H4 (cell line): ENCODE data around the gene SYTL2. TPM values are rescaled to one million over a fixed set of nuclear protein-coding genes. Genes with fewer than 3 reads are reported as not detected.
"Not testable (repeated sequence)": the region's sequence is repeated elsewhere in the genome, so short reads cannot be mapped to it uniquely, and the experiment has no call there.

Experiments used
- DNase-seq: peaks from one replicate; pipeline ENCODE4 v3.0.0-alpha.2; 2015; ENCODE audit warnings: low spot score
- total RNA-seq: library from RNA; depleted of rRNA; stranded (reverse); fragments of >200 nt; shearing (Covaris generic); gene quantifications from 2 replicates; pipeline ENCODE4 v1.2.3, GENCODE V29; 2014

SYTL2 gene
- total RNA-seq, 1 experiment from 2014 or later, result 61.4 TPM

DNA sequence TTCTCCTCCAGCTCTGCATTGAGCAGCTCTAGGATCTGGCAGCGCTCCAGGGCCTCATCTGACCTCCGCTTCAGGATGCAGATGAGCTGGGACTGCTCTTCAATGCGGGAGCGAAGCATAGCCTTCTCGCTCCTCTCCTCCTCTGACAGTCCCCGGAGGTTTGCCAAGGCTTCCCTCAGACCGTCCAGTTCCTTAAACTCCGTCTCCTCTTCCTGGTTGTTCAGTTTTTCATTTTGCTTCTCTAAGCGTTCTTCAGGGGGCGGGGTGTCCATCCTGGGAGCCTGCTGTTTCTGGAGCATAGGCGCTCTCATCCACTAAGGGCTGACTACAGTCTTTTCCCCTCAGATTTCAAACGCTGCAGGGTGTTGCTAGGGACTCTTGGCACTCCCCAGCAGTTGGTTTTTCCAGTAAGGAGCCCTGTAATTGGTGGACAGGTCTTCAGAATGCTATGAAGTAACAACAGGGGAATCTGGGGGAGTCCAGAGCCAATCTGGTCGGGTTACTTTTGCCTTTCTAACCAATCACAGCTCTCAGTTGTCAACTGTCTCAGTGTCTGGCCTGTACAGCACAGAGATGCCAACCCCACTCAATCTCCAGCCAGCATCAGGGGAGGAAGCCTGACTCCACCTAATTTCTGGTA is 125.0 kb downstream of the SYTL2 start, which contains the start of gene CCDC89:
Gene CCDC89, minus strand, starts transcription at position 376 of the 640 bp plus-strand sequence. Its CDS starts 65 bp downstream, at position 311.
- no peak for DNase-seq

GRCh38 chr11:85685125-85685819 is 125.7 kb downstream of the SYTL2 start:
- DNase-seq, result no peak

- DNase-seq, result no peak
Measured at GRCh38 chr11:85682330-85683305, 128.3 kb downstream of the SYTL2 start.

GRCh38 chr11:85680897-85681296 is 130.0 kb downstream of the SYTL2 start:
- DNase-seq, result no peak

DNA sequence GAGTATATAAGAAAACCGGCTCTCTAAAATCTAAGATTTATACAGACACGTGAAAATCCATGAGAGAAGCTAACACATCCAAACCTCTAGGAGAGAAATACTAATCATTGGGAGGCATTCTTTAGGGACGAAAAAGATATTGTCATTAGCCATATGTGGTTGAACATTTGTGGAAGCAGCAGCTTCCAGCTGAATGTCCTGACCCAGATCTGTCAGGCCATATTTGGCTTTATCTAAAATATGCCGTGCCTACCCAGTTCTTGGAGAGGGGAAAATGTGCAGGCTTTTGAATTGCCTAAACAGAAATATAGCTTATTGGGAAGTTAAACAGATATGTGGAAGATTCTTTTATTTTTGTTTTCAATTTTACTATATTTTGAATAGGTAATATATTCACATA is 131.4 kb downstream of the SYTL2 start:
- no peak for DNase-seq

GRCh38 chr11:85673393-85673792 is 137.5 kb downstream of the SYTL2 start:
- no peak for DNase-seq

DNA sequence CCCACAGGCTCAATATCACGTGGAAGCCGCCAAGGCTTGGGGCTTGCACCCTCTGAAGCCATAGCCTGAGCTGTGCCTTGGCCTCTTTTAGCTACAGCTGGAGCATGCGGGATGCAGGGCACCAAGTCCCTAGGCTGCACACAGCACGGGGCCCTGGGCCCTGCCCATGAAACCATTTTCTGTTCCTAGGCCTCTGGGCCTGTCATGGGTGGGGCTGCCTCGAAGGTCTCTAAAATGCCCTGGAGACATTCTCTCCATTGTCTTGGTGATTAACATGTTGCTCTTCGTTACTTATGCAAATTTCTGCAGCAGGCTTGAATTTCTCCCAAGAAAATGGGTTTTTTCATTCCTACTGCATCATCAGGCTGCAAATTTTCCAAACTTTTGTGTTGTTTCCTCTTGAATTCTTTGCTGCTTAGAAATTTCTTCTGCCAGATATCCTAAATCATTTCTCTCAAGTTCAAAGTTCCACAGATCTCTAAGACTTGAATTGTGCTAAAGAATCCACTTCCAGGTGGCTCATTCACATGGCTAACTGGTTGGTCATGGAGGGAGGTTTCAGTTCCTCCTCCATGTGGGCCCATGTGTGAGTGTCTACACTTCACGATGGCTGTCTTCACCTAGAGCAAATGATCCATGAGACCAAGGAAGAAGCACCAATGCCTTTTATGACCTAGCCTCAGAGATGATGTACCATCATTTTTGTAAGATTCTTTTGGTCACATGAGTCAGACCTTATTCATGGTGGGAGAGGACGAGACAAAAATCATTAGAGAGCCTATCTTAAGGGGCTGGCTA is 138.6 kb downstream of the SYTL2 start:
- DNase-seq, result no peak

DNA sequence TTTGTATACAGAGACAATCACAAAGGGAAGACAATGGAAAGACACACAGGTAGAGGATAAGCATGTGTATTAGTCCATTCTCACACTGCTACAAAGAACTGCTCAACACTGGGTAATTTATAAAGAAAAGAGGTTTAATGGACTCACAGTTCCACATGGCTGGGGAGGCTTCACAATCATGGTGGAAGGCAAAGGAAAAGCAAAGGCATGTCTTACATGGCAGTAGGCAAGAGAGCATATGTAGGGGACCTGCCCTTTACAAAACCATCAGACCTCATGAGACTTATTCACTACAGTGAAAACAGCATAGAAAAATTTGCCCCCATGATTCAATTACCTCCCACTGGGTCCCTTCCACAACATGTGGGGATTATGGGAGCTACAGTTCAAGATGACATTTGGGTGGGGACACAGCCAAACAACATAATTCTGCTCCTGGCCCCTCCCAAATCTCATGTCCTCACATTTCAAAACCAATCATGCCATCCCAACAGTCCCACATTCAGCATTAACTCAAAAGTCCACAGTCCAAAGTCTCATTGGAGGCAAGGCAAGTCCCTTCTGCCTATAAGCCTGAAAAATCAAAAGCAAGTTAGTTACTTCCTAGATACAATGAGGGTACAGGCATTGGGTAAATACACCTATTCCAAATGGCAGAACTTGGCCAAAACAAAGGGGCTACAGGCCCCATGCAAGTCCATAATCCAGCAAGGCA is 139.8 kb downstream of the SYTL2 start:
- not testable (repeated sequence) for DNase-seq

GRCh38 chr11:85668157-85668556 is 142.8 kb downstream of the SYTL2 start:
- DNase-seq, result no peak

GRCh38 chr11:85666687-85667086 is 144.3 kb downstream of the SYTL2 start:
- no peak for DNase-seq

DNA sequence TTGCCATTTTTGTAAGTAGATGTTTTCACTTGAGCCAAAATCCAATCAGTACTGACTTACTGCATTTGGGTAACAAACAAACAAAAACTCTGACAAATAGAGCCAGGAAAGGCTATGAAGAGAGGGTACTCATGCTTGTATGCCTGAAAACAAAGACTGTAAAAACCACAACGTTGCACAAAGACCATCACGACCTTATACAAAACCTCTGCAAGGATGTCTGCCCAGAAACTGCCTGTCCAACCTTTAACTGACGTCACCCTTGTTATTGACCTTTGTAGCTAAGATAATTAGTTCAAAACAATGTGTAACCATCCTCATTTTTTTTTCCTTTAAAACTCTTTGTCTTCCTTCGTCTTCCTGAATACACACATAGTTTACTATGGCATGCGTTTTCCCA is 145.2 kb downstream of the SYTL2 start:
- no peak for DNase-seq

DNA sequence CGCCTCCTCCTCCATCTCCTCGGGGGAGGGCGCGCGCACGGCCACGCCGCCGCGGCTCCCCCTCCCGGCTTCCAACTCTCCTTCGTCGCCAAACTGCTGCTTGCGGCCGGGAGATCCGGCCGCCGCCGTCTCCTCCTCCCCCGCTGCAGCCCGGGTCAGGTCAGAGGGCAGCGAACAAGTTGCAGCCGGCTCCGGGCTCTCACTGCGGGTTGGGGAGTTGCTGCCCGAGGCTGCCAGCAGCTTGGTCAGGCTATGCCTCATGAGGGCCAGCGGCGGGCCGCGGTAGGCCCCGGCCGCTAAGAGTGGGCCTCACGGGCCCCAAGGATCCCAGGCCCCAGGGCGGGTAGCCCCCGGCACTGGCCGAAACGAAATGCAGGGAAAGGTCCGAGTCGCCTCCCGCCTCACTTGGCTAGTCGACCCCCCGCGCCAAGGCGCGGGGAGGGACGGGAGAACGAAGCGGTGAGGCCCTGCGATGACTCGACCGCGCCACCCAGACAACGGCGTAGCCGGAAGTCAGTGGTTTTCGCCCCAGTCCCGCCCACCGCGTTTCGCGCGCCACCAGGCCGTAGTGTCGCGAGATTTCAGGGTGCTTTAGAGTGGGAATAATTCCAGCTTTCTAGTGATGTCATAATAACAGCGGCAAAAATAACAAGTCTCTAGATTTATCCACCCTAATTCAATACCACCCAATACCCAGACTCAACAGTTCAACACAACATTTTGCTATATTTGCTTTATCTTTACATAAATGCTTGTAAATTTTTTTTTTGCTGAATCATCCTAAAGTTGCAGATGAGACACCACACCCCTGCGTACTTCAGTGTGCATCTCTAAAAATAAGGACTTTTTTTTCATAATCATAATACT is 146.1 kb downstream of the SYTL2 start, which contains the start of gene CREBZF:
Gene CREBZF, minus strand, starts transcription at position 515 of the 867 bp plus-strand sequence. Its CDS starts 254 bp downstream, at position 261.
- DNase-seq, result peak; percentile 93

- peak; percentile 37 for DNase-seq
Measured at GRCh38 chr11:85663753-85664614, 147.0 kb downstream of the SYTL2 start.

DNA sequence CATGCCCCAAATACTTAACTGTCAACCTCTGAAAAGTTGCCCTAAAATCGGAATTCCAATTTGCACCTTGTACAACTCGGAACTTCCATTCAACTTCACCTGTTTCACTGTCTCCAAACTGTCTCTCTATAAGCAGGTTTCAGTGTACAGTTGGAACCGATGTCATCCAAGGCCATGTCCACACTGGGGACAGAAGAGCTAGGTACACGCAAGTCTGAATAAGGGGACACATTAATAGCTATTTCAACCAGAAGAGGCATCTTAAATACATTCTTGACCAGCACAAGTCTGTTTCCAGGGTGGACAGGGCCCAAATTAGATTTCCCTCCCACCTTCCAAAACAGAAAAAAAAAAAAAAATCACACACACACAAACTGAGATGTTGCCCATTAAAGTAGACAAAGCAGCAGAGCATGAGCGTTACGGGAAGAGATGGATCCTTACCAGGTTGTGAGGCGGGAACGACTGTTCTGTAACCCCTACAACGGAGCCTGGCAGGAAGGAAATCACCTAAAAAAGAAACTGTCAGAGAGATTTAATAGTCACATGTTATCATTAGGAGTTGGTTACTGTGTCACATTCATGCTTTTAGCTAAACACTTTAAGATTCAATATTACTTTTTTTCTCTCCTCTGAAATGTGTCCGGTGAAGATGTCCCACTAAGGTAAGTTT is 147.7 kb downstream of the SYTL2 start:
- DNase-seq, result no peak

DNA sequence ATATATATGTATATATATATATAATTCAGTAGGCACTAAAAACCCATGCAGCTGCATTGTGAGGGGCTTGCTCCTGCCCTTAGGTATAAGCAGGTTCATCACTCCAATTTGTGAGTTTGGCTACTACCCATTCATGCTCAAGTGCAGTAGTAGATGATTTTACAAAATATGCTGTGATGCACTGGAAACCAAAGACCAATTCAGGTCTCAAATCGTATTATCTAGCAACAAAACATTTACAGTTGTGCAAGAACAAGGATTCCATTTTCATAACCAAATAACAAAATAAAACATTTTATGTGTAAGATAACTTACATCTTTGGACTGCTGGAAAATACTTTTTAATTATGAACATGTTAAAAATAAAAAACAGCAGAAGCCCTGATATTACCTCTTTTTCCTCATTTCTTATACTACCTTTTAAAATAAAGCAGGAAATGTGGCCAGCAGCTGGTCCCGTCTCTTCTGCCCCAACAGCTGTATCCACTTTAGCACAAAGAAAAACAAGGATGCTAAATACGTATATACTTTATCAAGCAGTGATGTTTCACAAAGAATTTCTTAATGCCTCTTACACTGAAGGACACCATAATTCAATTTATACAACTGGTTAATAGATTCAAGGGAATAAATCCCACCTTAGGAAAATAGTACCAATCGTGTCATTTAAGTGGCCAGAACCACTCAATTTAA is 148.8 kb downstream of the SYTL2 start:
- DNase-seq, result no peak

GRCh38 chr11:85658180-85658579 is 152.8 kb downstream of the SYTL2 start:
- no peak for DNase-seq

DNA sequence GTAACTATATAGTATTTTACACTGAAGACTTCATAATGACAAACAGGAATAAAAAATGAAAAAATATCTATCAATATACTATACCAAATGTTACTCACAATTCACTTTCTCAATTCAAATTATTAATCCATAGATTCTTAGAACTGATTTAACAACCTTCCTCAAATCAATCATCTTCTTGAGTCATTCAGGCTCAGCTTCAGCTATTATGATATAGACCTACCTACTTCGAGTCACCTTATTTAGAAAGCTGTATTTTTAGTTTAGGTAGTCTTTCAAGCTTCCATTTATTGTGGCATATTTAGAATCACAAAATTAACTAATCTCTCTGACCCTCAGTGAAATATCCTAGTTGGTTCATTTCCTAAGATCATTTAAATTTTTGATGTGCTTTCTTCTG is 154.2 kb downstream of the SYTL2 start:
- no peak for DNase-seq
